HG02973 (cell line): Measurements from ENCODE around the gene CAV1.

ENCODE experiments used
- ATAC-seq: cut with Tn5 transposase; IDR thresholded peaks from one replicate; pipeline ENCODE4 v1.9.1; 2021; ENCODE audit warnings: moderate library complexity; ENCODE audit not compliant: unreplicated experiment

CAV1 gene

GRCh38 chr7:116529250-116529649, 4.4 kb downstream of the CAV1 start:
- ATAC-seq = no peak

GRCh38 chr7:116530107-116530820, 5.4 kb downstream of the CAV1 start:
- ATAC-seq = no peak

- no peak for ATAC-seq
These were observed 7.4 kb downstream of the CAV1 start for GRCh38 chr7:116532102-116532688.

GRCh38 chr7:116534790-116535189, 10.0 kb downstream of the CAV1 start:
- no peak for ATAC-seq

- ATAC-seq = no peak
These were observed 10.6 kb downstream of the CAV1 start for GRCh38 chr7:116535416-116535815.

- ATAC-seq = no peak
These were observed 13.3 kb downstream of the CAV1 start for GRCh38 chr7:116538138-116538537.

GRCh38 chr7:116539879-116540278, 15.0 kb downstream of the CAV1 start:
- no peak for ATAC-seq

- no peak for ATAC-seq
These were observed 15.9 kb downstream of the CAV1 start for GRCh38 chr7:116540743-116541142.

GRCh38 chr7:116541951-116542350, 17.1 kb downstream of the CAV1 start:
- ATAC-seq = no peak

GRCh38 chr7:116542618-116543017, 17.8 kb downstream of the CAV1 start:
- ATAC-seq = no peak

- no peak for ATAC-seq
These were observed 18.8 kb downstream of the CAV1 start for GRCh38 chr7:116543664-116544063.

GRCh38 chr7:116544487-116544886, 19.7 kb downstream of the CAV1 start:
- ATAC-seq = no peak

- ATAC-seq = no peak
These were observed 20.7 kb downstream of the CAV1 start for GRCh38 chr7:116545411-116545993.

- ATAC-seq = no peak
These were observed 21.2 kb downstream of the CAV1 start for GRCh38 chr7:116546054-116546453.

GRCh38 chr7:116546916-116547315, 22.1 kb downstream of the CAV1 start:
- ATAC-seq = no peak

GRCh38 chr7:116547347-116547746, 22.5 kb downstream of the CAV1 start:
- no peak for ATAC-seq

- ATAC-seq = no peak
These were observed 23.7 kb downstream of the CAV1 start for GRCh38 chr7:116548506-116548905.

- no peak for ATAC-seq
These were observed 24.5 kb downstream of the CAV1 start for GRCh38 chr7:116549370-116549769.

- no peak for ATAC-seq
These were observed 26.9 kb downstream of the CAV1 start for GRCh38 chr7:116551692-116552091.

GRCh38 chr7:116552602-116553001, 27.8 kb downstream of the CAV1 start:
- ATAC-seq = no peak

GRCh38 chr7:116553168-116553964, 28.5 kb downstream of the CAV1 start:
- no peak for ATAC-seq

GRCh38 chr7:116554436-116554835, 29.6 kb downstream of the CAV1 start:
- no peak for ATAC-seq
